Left renal pelvis (tissue), 4 donors: ENCODE results near the gene TAS2R39. TPM values are rescaled to one million over a fixed set of nuclear protein-coding genes. Genes with fewer than 3 reads are reported as not detected.
"Not testable (repeated sequence)": the region's sequence is repeated elsewhere in the genome, so short reads cannot be mapped to it uniquely, and the experiment has no call there.

Source experiments
- DNase-seq, 4 donors: peaks; one replicate each; pipeline ENCODE4 v3.0.0-alpha.2; 2013; ENCODE audit warnings: low read depth in 4 of 4, low spot score in 3 of 4
- polyA plus RNA-seq, 4 donors: library from polyadenylated mRNA; unstranded; fragments of 120-200 nt; gene quantifications; one replicate each; pipeline ENCODE4 v1.2.1, GENCODE V29; 2013; ENCODE audit not compliant: insufficient read length in 4 of 4

The TAS2R39 gene
- polyA plus RNA-seq: not detected

- no peak for DNase-seq
Measured at GRCh38 chr7:143183024-143183423, at the start of gene TAS2R39. TSS of gene TAS2R39 (plus strand) at chr7:143183419. CDS start at chr7:143183419, 0 bp downstream.

GRCh38 chr7:143147070-143147469 is 36.1 kb upstream of the TAS2R39 start:
- DNase-seq: no peak

GRCh38 chr7:143148050-143148449 is 35.2 kb upstream of the TAS2R39 start:
- no peak for DNase-seq

- no peak for DNase-seq
Measured at GRCh38 chr7:143148651-143149050, 34.6 kb upstream of the TAS2R39 start.

- not testable (repeated sequence) for DNase-seq
Measured at GRCh38 chr7:143150696-143151095, 32.5 kb upstream of the TAS2R39 start.

GRCh38 chr7:143158617-143159016 is 24.6 kb upstream of the TAS2R39 start:
- DNase-seq: not testable (repeated sequence)

- no peak for DNase-seq
Measured at GRCh38 chr7:143171697-143172096, 11.5 kb upstream of the TAS2R39 start.

GRCh38 chr7:143172354-143172753 is 10.9 kb upstream of the TAS2R39 start:
- DNase-seq: no peak

GRCh38 chr7:143176128-143176527 is 7.1 kb upstream of the TAS2R39 start:
- no peak for DNase-seq

- no peak for DNase-seq
Measured at GRCh38 chr7:143177374-143178119, 5.7 kb upstream of the TAS2R39 start.

GRCh38 chr7:143180771-143181170 is 2.4 kb upstream of the TAS2R39 start:
- DNase-seq: not testable (repeated sequence)

- DNase-seq: no peak
Measured at GRCh38 chr7:143181349-143181748, 1.9 kb upstream of the TAS2R39 start.

- no peak for DNase-seq
Measured at GRCh38 chr7:143185551-143185950, 2.3 kb downstream of the TAS2R39 start.

GRCh38 chr7:143188994-143189393 is 5.8 kb downstream of the TAS2R39 start:
- no peak for DNase-seq

- DNase-seq: no peak
Measured at GRCh38 chr7:143193880-143194279, 10.7 kb downstream of the TAS2R39 start.

- DNase-seq: no peak
Measured at GRCh38 chr7:143199040-143199439, 15.8 kb downstream of the TAS2R39 start.

GRCh38 chr7:143202161-143202560 is 18.9 kb downstream of the TAS2R39 start:
- DNase-seq: no peak

- no peak for DNase-seq
Measured at GRCh38 chr7:143203386-143203785, 20.2 kb downstream of the TAS2R39 start.

GRCh38 chr7:143205560-143206293 is 22.5 kb downstream of the TAS2R39 start:
- no peak for DNase-seq

- no peak for DNase-seq
Measured at GRCh38 chr7:143210541-143210940, 27.3 kb downstream of the TAS2R39 start.

GRCh38 chr7:143213478-143213877 is 30.3 kb downstream of the TAS2R39 start:
- DNase-seq: not testable (repeated sequence)
